ENCODE measurements around the gene ALDH1L1. TPM values are rescaled to one million over a fixed set of nuclear protein-coding genes. Genes with fewer than 3 reads are reported as not detected.

ALDH1L1 gene
- total RNA-seq, 1 experiment from 2014 or later = 7.4 TPM

- DNase-seq (ENCODE audit: low spot score) = no peak
Observed at GRCh38 chr3:126194713-126195305, 14.4 kb upstream of the ALDH1L1 start.

- DNase-seq (ENCODE audit: low spot score) = no peak
Observed at GRCh38 chr3:126191246-126191645, 10.9 kb upstream of the ALDH1L1 start.

GRCh38 chr3:126187920-126188319 lies 7.5 kb upstream of the ALDH1L1 start:
- DNase-seq (ENCODE audit: low spot score) = no peak

DNA sequence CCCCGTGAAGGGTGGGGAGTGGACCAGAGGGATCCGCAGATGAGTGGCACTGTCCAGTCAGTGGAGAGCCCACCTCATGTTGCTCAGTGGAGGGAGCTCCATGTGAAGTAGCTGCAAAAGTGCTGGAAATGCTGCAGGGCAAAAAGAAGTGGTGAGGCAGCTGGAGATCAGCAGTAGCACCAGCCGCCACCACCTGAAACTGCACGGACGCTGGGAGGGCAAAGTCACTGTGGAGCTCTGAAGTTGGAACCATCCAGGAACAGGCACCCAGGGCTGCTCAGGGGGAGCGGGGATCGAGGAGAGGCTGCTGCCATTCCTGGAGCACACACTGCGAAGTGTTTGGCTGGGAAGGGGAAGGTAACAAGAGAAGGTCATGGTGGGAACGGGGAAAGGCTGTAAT lies 6.4 kb upstream of the ALDH1L1 start:
- DNase-seq (ENCODE audit: low spot score) = no peak

DNA sequence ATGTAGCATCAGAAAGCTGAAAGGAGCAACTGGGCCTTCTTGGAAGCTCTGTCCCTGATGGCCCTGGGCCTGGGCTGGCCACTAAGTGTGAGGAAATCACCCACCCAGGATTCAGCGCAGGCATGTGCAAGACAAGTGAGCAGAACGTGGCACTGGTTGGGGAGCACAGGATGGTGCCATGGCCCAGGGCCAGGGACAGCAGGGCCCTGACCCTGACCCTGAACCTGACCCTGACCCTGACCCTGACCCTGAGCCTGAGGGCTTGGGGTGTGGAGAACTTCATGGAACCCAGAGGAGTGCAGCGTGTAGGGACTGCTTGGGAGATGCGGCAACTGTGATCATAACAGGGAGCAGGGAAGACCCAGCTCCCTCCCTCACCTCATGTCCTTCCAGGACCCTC lies 5.9 kb upstream of the ALDH1L1 start:
- DNase-seq (ENCODE audit: low spot score) = no peak

DNA sequence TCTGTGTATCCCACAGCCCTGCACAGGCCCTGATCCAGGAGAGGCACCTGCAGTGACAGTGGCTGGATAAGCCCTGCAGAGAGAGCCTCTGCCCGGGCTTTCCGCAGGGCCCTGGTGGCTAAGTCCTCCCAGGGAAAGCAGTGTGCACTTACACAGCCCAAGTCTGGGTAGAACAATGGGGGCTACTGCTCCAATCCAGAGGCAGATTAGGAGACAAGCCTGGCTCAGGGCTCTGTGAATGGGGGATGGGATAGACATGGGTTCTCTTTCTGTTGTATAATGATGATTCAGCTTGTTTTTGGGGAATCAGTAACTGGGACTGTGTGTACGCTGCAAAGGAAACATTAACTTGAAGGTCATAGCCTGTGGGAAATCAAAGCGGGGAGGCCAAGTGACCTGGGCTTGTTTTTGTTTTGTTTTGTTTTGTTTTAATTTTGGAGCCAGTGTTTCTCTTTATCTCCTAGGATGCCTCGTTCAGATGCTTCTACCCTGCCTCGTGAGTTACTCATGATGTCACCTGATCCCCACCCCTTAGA lies 4.1 kb upstream of the ALDH1L1 start:
- DNase-seq (ENCODE audit: low spot score) = no peak

DNA sequence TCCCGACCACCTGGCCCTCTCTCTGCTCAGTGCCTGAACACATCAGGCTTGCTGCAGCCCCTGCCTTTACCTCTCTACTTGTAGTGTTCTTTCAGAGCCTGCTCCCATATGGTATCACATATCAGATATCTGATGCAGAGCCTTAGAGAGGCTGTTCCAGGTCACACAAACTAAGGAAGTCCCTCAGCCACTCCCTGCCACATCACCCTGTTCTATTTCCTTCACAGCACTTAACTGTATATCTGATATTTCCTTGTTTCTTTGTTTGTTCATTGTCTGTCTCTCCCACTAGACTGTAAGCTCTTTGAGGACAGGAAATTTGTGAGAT lies 976 bp upstream of the ALDH1L1 start:
- no peak for DNase-seq (ENCODE audit: low spot score)

DNA sequence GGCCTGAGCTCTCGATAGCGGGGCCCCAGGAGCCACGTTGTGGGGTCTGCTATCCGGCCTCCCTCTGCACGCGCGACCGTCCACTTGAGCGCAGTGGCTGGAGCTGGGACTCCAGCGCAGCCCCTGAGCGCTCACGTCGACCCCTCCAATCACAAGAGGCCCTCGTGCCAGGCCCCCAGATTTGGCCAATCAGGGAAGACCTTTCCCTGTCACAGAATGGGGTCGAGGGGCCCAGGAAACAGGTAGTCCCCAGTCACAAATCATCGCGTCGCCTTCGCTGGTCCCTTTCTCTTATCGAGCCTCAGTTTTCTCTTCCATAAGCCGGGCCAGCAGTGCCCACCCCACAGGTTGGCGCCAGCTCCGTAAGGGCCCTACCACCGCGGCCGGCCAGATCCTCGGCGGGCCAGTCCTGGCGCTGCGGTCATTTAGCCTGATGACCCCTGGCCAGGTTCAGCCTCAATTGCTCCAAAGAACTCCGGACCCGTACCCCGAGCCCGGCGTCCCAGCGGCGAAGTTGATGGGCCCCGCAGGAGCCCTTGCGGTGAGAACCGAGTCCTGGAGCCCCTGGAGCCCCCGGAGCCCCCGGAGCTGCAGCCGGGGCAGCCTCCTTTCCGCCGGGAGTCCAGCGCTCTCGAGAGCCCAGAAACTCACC lies 435 bp downstream of the ALDH1L1 start:
- DNase-seq (ENCODE audit: low spot score) = no peak

DNA sequence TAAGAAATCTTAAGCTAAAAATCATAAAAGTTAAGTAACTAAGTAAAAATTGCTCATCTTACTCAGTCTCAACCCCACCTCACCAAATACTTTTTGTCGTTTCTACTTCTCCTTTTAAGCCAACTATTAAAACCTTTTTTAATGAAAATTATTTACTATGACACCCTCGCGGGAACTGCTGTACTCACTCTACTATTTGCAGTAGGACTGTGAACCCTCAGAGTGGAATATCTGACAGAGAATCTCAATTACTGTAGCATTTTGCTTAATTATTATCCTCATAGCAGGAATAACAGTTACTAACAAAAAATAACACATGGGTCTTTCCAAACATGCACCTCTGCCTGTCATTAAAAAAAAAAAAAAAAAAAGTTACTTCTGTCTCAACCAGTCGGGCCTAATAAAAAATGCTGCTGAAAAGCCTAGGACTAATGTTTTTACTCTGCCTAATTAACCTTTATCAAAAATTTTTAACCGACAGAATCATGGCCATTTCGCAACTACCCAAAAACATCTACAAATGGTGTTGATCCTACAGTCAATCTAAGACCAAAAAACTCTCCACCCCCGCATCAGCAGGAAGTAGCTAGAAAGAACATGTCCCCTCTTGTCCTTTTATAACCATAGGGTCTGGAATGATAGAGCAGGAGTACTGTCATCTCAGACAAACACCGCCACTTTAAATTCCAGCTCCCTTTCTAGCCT lies 10.2 kb downstream of the ALDH1L1 start:
- DNase-seq (ENCODE audit: low spot score) = no peak

DNA sequence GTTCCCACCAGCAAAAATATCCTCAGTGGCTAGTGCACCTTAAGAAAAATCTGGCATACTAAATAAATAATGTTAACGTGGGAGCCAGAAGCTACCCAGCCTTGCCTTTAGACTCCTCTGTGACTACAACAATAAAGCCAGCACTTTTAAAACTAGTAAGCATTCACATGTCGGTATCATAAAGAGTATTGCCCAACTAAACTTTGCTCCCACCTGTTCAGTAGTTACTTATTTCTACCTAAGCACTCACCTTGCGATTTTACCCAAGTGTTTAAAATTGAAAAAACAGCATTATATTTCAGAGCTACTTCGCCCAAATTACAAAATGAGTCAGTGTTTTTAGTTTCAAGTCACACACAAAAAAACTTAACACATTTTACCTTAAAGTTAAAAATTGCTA lies 12.8 kb downstream of the ALDH1L1 start:
- DNase-seq (ENCODE audit: low spot score) = no peak

GRCh38 chr3:126166009-126166408 lies 14.4 kb downstream of the ALDH1L1 start:
- peak; percentile 19 for DNase-seq (ENCODE audit: low spot score)

GRCh38 chr3:126161309-126161708 lies 19.1 kb downstream of the ALDH1L1 start:
- no peak for DNase-seq (ENCODE audit: low spot score)

- no peak for DNase-seq (ENCODE audit: low spot score)
Observed at GRCh38 chr3:126160243-126161210, 19.9 kb downstream of the ALDH1L1 start.

GRCh38 chr3:126159476-126159875 lies 20.9 kb downstream of the ALDH1L1 start:
- DNase-seq (ENCODE audit: low spot score) = no peak

- DNase-seq (ENCODE audit: low spot score) = no peak
Observed at GRCh38 chr3:126158912-126159454, 21.4 kb downstream of the ALDH1L1 start.

GRCh38 chr3:126158016-126158911 lies 22.1 kb downstream of the ALDH1L1 start:
- no peak for DNase-seq (ENCODE audit: low spot score)

GRCh38 chr3:126157083-126157768 lies 23.2 kb downstream of the ALDH1L1 start:
- DNase-seq (ENCODE audit: low spot score) = no peak

- peak; percentile 34 for DNase-seq (ENCODE audit: low spot score)
Observed at GRCh38 chr3:126156468-126156867, 23.9 kb downstream of the ALDH1L1 start.

DNA sequence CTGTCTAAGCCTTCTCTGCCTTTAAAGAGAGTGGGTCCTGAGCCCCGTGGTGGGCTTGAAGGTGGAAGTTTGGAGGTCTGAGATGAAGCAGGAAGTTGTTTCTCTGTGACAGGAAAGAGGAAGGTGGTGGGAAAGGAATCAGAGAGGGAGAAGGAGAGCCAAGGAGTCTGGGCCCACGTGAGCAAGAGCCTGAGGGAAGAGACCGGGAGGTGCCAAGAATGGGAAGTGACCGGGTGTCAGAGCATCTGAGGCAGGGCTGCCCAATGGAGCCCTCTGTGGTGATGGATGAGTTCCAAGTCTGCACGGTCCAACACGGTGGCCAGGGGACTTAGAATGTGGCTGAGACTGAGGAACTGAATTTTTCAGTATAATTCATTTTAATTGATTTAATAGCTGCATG lies 24.6 kb downstream of the ALDH1L1 start:
- DNase-seq (ENCODE audit: low spot score) = no peak

DNA sequence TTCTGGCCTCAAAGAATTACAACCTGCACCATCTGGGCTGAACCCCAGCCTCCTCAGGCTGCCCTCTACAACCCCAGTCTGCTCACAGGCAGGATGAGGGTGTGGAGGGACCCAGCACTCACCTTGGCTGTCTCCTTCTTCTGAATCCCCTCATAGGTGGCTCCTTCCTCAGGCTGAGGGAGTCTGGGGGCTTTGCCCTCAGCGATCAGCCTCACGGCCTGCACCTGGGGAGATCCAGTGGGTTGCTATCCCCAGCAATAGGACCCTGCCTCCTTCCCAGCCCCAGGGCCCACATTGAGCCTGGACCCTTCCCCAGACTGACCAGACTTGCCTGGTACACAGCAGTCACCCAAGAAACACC lies 25.1 kb downstream of the ALDH1L1 start:
- DNase-seq (ENCODE audit: low spot score) = no peak

Measured in HT-29 (cell line).